ENCODE results near the gene RAD51B.

- TF ChIP-seq POLR2A (IDR thresholded peaks at IDR 0.05), result no peak
- TF ChIP-seq CTCF (IDR thresholded peaks at IDR 0.05), result no peak
- TF ChIP-seq EP300 (IDR thresholded peaks at IDR 0.05), result no peak
Observed at GRCh38 chr14:68132563-68133121, 313.1 kb downstream of the RAD51B start.
